Endothelial cell of umbilical vein (primary cell): Measurements from ENCODE around the gene SH3PXD2A. TPM values are rescaled to one million over a fixed set of nuclear protein-coding genes. Genes with fewer than 3 reads are reported as not detected.
"Not testable (repeated sequence)": the region's sequence is repeated elsewhere in the genome, so short reads cannot be mapped to it uniquely, and the experiment has no call there.

ENCODE experiments used
- BruUV-seq: library from RNA; stranded (reverse); fragments of 400-500 nt; replicated peaks from 2 replicates; lab custom pipeline; 2021; lab: Mats Ljungman, UMichigan
- CTCF ChIA-PET: fragments of 300-600, 350-600 bp; sonication (Branson Sonifier 250); formaldehyde crosslinking; loops from one replicate; lab custom pipeline; 2021; ENCODE audit warnings: antibody characterized with exemption, inconsistent platforms; lab: Charles Lee
- POLR2A ChIA-PET: fragments of 300-600, 350-600 bp; sonication (Branson Sonifier 250); formaldehyde crosslinking; loops from one replicate; lab custom pipeline; 2021; ENCODE audit warnings: antibody characterized with exemption, inconsistent platforms; lab: Charles Lee
- DNase-seq: peaks from one replicate; pipeline ENCODE4 v3.0.0-alpha.2; 2011; ENCODE audit warnings: low read depth, low spot score
- FAIRE-seq: peaks from 2 replicates; lab custom pipeline; 2011; peaks lifted over from hg19 to GRCh38; lab: Jason Lieb, UNC
- H2AFZ ChIP-seq: 2 replicates; pipeline ENCODE4 v1.6.0; 2012; ENCODE audit warnings: low read depth, low read length, control low read depth, inconsistent platforms
- H3K27ac ChIP-seq: 2 replicates; pipeline ENCODE4 v1.5.1; 2011; ENCODE audit warnings: low read depth, mild to moderate bottlenecking, control low read depth, low read length, moderate library complexity; ENCODE audit not compliant: insufficient read depth
- H3K27me3 ChIP-seq, 2 experiments: 2 replicates each; pipeline versions ENCODE4 v1.6.0 to v1.6.1; 2011; ENCODE audit warnings: low read length in 2 of 2, mixed read lengths in 1 of 2; ENCODE audit not compliant: control insufficient read depth in 2 of 2, insufficient read depth in 2 of 2
- H3K36me3 ChIP-seq, 2 experiments: 2 replicates in 1 of 2; 3 replicates in 1 of 2; pipeline ENCODE4 v1.5.1; 2011; ENCODE audit warnings: low read length in 2 of 2, mild to moderate bottlenecking in 1 of 2, moderate library complexity in 1 of 2; ENCODE audit not compliant: control insufficient read depth in 2 of 2, insufficient read depth in 2 of 2; ENCODE audit errors: extremely low read depth in 1 of 2
- H3K4me1 ChIP-seq: 3 replicates; pipeline ENCODE4 v1.5.1; 2011; ENCODE audit warnings: mild to moderate bottlenecking, low read length; ENCODE audit not compliant: control insufficient read depth, insufficient read depth; ENCODE audit errors: extremely low read depth
- H3K4me2 ChIP-seq: 2 replicates; pipeline ENCODE4 v1.6.1; 2011; ENCODE audit warnings: low read length, control low read depth, mixed read lengths; ENCODE audit not compliant: insufficient read depth
- H3K4me3 ChIP-seq, 3 experiments: fragments of 200-600 bp in 1 of 3; sonication (generic), shearing (Covaris generic) in 1 of 3; replicated peaks in 1 of 3; 2 replicates each; pipeline ENCODE4 v1.5.1; 2011 to 2016; ENCODE audit warnings: control low read depth in 3 of 3, low read length in 3 of 3, mild to moderate bottlenecking in 2 of 3, inconsistent platforms in 1 of 3, low read depth in 1 of 3, moderate library complexity in 1 of 3; ENCODE audit not compliant: insufficient read depth in 1 of 3
- H3K79me2 ChIP-seq: 2 replicates; pipeline ENCODE4 v1.6.0; 2012; ENCODE audit warnings: low read length, inconsistent platforms; ENCODE audit not compliant: control insufficient read depth, insufficient read depth
- H3K9ac ChIP-seq: replicated peaks from 2 replicates; pipeline ENCODE3; 2011; ENCODE audit warnings: low read length, control low read depth; ENCODE audit not compliant: insufficient read depth; ENCODE audit errors: extremely low read depth
- H3K9me1 ChIP-seq: replicated peaks from 3 replicates; pipeline ENCODE4 v1.6.0; 2011; ENCODE audit warnings: mild to moderate bottlenecking, low read length; ENCODE audit not compliant: control insufficient read depth, insufficient read depth; ENCODE audit errors: extremely low read depth
- H3K9me3 ChIP-seq: replicated peaks from 2 replicates; pipeline ENCODE4 v1.5.1; 2012; ENCODE audit warnings: low read length, inconsistent platforms; ENCODE audit not compliant: control insufficient read depth, insufficient read depth
- H4K20me1 ChIP-seq: replicated peaks from 2 replicates; pipeline ENCODE3; 2011; ENCODE audit warnings: mild to moderate bottlenecking, low read length; ENCODE audit not compliant: control insufficient read depth, insufficient read depth; ENCODE audit errors: extremely low read depth
- CTCF ChIP-seq, 2 donors: IDR thresholded peaks; 1 replicate in 1 of 2; 2 replicates in 1 of 2; pipeline ENCODE4 v1.5.1; 2011; ENCODE audit warnings: low read length in 2 of 2, mild to moderate bottlenecking in 2 of 2, moderate library complexity in 2 of 2, control low read depth in 1 of 2, inconsistent platforms in 1 of 2, low read depth in 1 of 2; ENCODE audit not compliant: insufficient read depth in 1 of 2; ENCODE audit errors: extremely low read depth in 1 of 2
- EZH2 ChIP-seq: IDR thresholded peaks from 2 replicates; pipeline ENCODE4 v1.6.1; 2012; ENCODE audit warnings: borderline replicate concordance, low read depth, mild to moderate bottlenecking, moderate library complexity, low read length, inconsistent platforms; ENCODE audit not compliant: severe bottlenecking
- FOS ChIP-seq: IDR thresholded peaks from 2 replicates; pipeline ENCODE4 v1.6.1; 2011; ENCODE audit warnings: mild to moderate bottlenecking, low read length, moderate library complexity, borderline replicate concordance; ENCODE audit not compliant: insufficient read depth
- GATA2 ChIP-seq: IDR thresholded peaks from 2 replicates; pipeline ENCODE4 v1.7.0; 2011; ENCODE audit warnings: low read depth, mild to moderate bottlenecking, moderate library complexity, mixed read lengths, low read length; ENCODE audit not compliant: insufficient read length, insufficient read depth
- JUN ChIP-seq: IDR thresholded peaks from 2 replicates; pipeline ENCODE4 v1.6.1; 2011; ENCODE audit warnings: borderline replicate concordance, low read depth; ENCODE audit not compliant: insufficient read length, insufficient read depth
- MYC ChIP-seq: IDR thresholded peaks from one replicate; pipeline ENCODE4 v1.6.1; 2011; ENCODE audit warnings: mild to moderate bottlenecking, low read depth, low read length
- POLR2A ChIP-seq: IDR thresholded peaks from 2 replicates; pipeline ENCODE4 v1.6.1; 2012; ENCODE audit warnings: low read depth, mild to moderate bottlenecking, control low read depth, low read length
- POLR2AphosphoS5 ChIP-seq: IDR thresholded peaks from 2 replicates; pipeline ENCODE4 v1.6.1; 2012; ENCODE audit warnings: low read depth, mild to moderate bottlenecking, control low read depth, low read length, moderate library complexity; ENCODE audit not compliant: insufficient read depth
- dilution Hi-C: fragments of 300-500 bp; cut with MboI; formaldehyde crosslinking; loops from one replicate; pipeline ENCODE4 v1.15.0; 2019; ENCODE audit warnings: low sequenced_read_pairs; ENCODE audit not compliant: extremely low pct_ligation_motif_present
- intact Hi-C: fragments of 100-400 bp; cut with micrococcal nuclease; formaldehyde crosslinking; loops from one replicate; pipeline ENCODE4 v1.10.0; 2022
- polyA plus RNA-seq, 4 experiments: library from polyadenylated mRNA; depleted of rRNA in 3 of 4; stranded (reverse) in 3 of 4; unstranded in 1 of 4; fragments of >200 nt; gene quantifications; 2 replicates each; pipeline versions ENCODE4 v1.2.1 to v1.2.3, GENCODE V29; 2011 to 2012; ENCODE audit warnings: missing spikeins in 1 of 4
- total RNA-seq: library from RNA; stranded (reverse); gene quantifications from 2 replicates; pipeline ENCODE4 v1.2.3, GENCODE V29; 2021
- TF ChIP-seq, protein P1 (sequence below): IDR thresholded peaks from 2 replicates; pipeline ENCODE4 v1.6.1; 2011; ENCODE audit not compliant: insufficient read depth, insufficient read length

Gene SH3PXD2A
- total and polyA plus RNA-seq, 2 donors (not counting 3 experiments of a cell fraction or from before 2014, with no cell fraction given) = 1.4 to 5.1 TPM

GRCh38 chr10:103775776-103776175, 79.6 kb downstream of the SH3PXD2A start:
- ChIA-PET POLR2A (interaction anchor here (0.6 kb wide), 1 partner anchor 9 kb away, joined by 3 read pairs; no protein-coding TSS in a partner anchor), CTCF (interaction anchor here (0.6 to 1.6 kb wide), 4 partner anchors 11 to 83 kb away, joined by 3 to 4 read pairs (median 3); no protein-coding TSS in a partner anchor)
- Histone ChIP-seq H3K4me2 (no peak overlapping the region), H3K9me1 (no peaks in the 10 kb centered on the region), H3K27me3 (no peaks in the 10 kb centered on the region), H3K9ac (no peak overlapping the region), H3K36me3 (no peaks in the 10 kb centered on the region), H3K4me1 (peaks cover 7% of the 10 kb centered on the region), H3K79me2 (no peaks in the 10 kb centered on the region), H3K9me3 (no peaks in the 10 kb centered on the region), H2AFZ (no peak overlapping the region), H4K20me1 (no peaks in the 10 kb centered on the region), H3K4me3 (no peak overlapping the region), H3K27ac (no peak overlapping the region)
- TF ChIP-seq POLR2AphosphoS5 = no peak
- no peak for TF ChIP-seq CTCF (IDR thresholded peaks at IDR 0.05; ENCODE audit: extremely low read depth in 1 of 2, insufficient read depth in 1 of 2, low read depth in 1 of 2, low read length in 2 of 2)
- TF ChIP-seq POLR2A = no peak
- TF ChIP-seq, protein P1, sequence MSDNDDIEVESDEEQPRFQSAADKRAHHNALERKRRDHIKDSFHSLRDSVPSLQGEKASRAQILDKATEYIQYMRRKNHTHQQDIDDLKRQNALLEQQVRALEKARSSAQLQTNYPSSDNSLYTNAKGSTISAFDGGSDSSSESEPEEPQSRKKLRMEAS = no peak
- TF ChIP-seq GATA2 = no peak
- TF ChIP-seq JUN = no peak
- no peak for TF ChIP-seq EZH2
- no peak for TF ChIP-seq FOS
- TF ChIP-seq MYC = no peak
- dilution Hi-C loops = no loop called here
- intact Hi-C loops = no loop called here
- FAIRE-seq = no peak
- no peak for DNase-seq
- no TSS peak for BruUV-seq

DNA sequence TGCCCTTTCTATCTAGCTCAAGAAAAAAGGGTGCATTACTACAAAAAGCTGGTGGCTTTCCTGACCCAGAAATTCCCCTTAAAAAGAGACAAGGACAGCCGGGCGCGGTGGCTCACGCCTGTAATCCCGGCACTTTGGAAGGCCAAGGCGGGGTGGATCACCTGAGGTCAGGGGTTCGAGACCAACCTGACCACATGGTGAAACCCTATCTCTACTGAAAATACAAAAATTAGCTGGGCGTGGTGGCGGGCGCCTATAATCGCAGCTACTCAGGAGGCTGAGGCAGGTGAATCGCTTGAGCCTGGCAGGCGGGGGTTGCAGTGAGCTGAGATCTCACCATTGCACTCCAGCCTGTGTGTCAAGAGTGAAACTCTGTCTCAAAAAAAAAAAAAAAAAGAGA, 82.5 kb downstream of the SH3PXD2A start:
- DNase-seq, BruUV-seq, H3K4me1 ChIP-seq, H3K36me3 ChIP-seq, H3K79me2 ChIP-seq, dilution Hi-C loops, H4K20me1 ChIP-seq, H3K4me3 ChIP-seq, H3K27me3 ChIP-seq, H3K9me3 ChIP-seq, POLR2A ChIA-PET, H3K9me1 ChIP-seq, H3K27ac ChIP-seq: not testable (repeated sequence)
- intact Hi-C loops = loop anchor here (2.0 kb wide), 1 partner anchor 14 kb away; no protein-coding TSS in a partner anchor
- H3K4me2 ChIP-seq = peak overlapping the region; percentile 67
- peak; percentile 62 for FAIRE-seq
- CTCF ChIA-PET = interaction anchor here (0.7 to 2.7 kb wide), 7 partner anchors 9 to 113 kb away, joined by 3 to 11 read pairs (median 3); no protein-coding TSS in a partner anchor
- peak overlapping the region; percentile 70 for H2AFZ ChIP-seq
- peak overlapping the region; percentile 30 for H3K9ac ChIP-seq
